HCT116 (cell line): ENCODE data around the gene SPSB4.

Experiments used
- EZH2 ChIP-seq: fragments of 200-600 bp; sonication (generic); IDR thresholded peaks from 2 replicates; pipeline ENCODE4 v1.6.1; 2017; ENCODE audit warnings: antibody characterized with exemption, mixed run types
- TCF7L2 ChIP-seq: IDR thresholded peaks from 2 replicates; pipeline ENCODE4 v1.7.0; 2011; ENCODE audit warnings: borderline replicate concordance, inconsistent platforms; ENCODE audit not compliant: insufficient read depth, insufficient read length; ENCODE audit errors: extremely low read depth
- ZNF274 ChIP-seq: fragments of 200-500 bp; sonication (Bioruptor generic); IDR thresholded peaks from 2 replicates; pipeline ENCODE4 v1.6.1; 2014; ENCODE audit warnings: mild to moderate bottlenecking, low read depth, low read length, inconsistent platforms
- TF ChIP-seq, protein P1 (sequence below), 3 experiments: fragments of 200-600 bp in 1 of 3; sonication (generic) in 1 of 3; IDR thresholded peaks in 2 of 3; conservative IDR thresholded peaks in 1 of 3; 2 replicates each; pipeline ENCODE4 v1.5.1; 2012 to 2017; ENCODE audit warnings: low read depth in 2 of 3, low read length in 2 of 3, antibody characterized with exemption in 1 of 3, borderline replicate concordance in 1 of 3, control low read depth in 1 of 3, mild to moderate bottlenecking in 1 of 3, mixed read lengths in 1 of 3, mixed run types in 1 of 3, moderate library complexity in 1 of 3; ENCODE audit not compliant: insufficient read depth in 1 of 3

DNA sequence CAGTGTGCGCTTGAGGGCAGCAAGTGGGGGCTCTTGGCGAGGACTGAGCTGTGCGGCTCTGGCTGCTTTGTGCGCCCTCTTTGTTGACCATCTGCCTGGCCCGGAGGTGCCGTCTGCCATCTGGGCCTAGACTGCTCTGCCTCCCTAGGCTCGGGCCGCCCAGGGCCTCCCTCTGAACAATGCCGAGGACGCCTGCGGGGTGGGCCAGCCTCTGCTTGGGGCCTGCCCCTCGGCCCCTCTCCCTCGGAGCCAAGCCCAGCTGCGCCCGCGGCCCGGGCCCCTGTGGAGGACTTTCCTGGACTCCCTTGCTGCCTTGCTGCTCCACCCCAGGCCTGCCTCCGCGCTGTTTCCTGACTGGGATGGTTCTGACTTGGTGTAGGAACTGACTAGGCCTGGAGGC, 31.9 kb upstream of the SPSB4 start:
- no peak for TF ChIP-seq TCF7L2
- TF ChIP-seq, protein P1, sequence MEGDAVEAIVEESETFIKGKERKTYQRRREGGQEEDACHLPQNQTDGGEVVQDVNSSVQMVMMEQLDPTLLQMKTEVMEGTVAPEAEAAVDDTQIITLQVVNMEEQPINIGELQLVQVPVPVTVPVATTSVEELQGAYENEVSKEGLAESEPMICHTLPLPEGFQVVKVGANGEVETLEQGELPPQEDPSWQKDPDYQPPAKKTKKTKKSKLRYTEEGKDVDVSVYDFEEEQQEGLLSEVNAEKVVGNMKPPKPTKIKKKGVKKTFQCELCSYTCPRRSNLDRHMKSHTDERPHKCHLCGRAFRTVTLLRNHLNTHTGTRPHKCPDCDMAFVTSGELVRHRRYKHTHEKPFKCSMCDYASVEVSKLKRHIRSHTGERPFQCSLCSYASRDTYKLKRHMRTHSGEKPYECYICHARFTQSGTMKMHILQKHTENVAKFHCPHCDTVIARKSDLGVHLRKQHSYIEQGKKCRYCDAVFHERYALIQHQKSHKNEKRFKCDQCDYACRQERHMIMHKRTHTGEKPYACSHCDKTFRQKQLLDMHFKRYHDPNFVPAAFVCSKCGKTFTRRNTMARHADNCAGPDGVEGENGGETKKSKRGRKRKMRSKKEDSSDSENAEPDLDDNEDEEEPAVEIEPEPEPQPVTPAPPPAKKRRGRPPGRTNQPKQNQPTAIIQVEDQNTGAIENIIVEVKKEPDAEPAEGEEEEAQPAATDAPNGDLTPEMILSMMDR (IDR thresholded peaks at IDR 0.05 in 2 of 3, conservative IDR thresholded peaks at IDR 0.05 in 1 of 3; ENCODE audit: borderline replicate concordance in 1 of 3, insufficient read depth in 1 of 3, low read depth in 2 of 3, low read length in 2 of 3) = no peak
- TF ChIP-seq ZNF274 = no peak
- TF ChIP-seq EZH2 = no peak
